Erythroblast (primary cell): ENCODE measurements around the gene GRHL3.

ENCODE experiments used
- GATA1 ChIP-seq: IDR thresholded peaks from 2 replicates; pipeline ENCODE4 v1.6.1; 2011; ENCODE audit warnings: low read depth, mild to moderate bottlenecking, control low read depth, low read length, moderate library complexity
- POLR2A ChIP-seq: IDR thresholded peaks from 2 replicates; pipeline ENCODE4 v1.6.1; 2011; ENCODE audit warnings: mild to moderate bottlenecking, low read length

- no peak for TF ChIP-seq POLR2A
- no peak for TF ChIP-seq GATA1
Measured at GRCh38 chr1:24327891-24328290, 8.7 kb downstream of the GRHL3 start.
